PC-3 (cell line): Measurements from ENCODE around the gene TCF21. TPM values are rescaled to one million over a fixed set of nuclear protein-coding genes. Genes with fewer than 3 reads are reported as not detected.

Experiments
- ATAC-seq: fragments of 200-7000 bp; cut with Tn5 transposase; 2 replicates; pipeline ENCODE4 v1.9.1; 2020; ENCODE audit warnings: mild to moderate bottlenecking, moderate library complexity
- BruUV-seq: library from RNA; stranded (reverse); fragments of 400-500 nt; replicated peaks from 2 replicates; lab custom pipeline; 2021; lab: Mats Ljungman, UMichigan
- CTCF ChIA-PET: fragments of 300-600 bp; sonication (Branson Sonifier 250); formaldehyde crosslinking; loops from one replicate; lab custom pipeline; 2022; ENCODE audit warnings: antibody characterized with exemption; lab: Charles Lee
- POLR2A ChIA-PET: fragments of 300-600 bp; sonication (Branson Sonifier 250); formaldehyde crosslinking; loops from one replicate; lab custom pipeline; 2022; ENCODE audit warnings: antibody characterized with exemption; ENCODE audit not compliant: unreplicated experiment; lab: Charles Lee
- DNase-seq: peaks from one replicate; pipeline ENCODE4 v3.0.0-alpha.2; 2015
- H2AFZ ChIP-seq: fragments of 300-600 bp; sonication (generic); 2 replicates; pipeline ENCODE4 v1.6.0; 2016; ENCODE audit warnings: antibody characterized with exemption, low read length
- H3F3A ChIP-seq: fragments of 300-600 bp; sonication (generic); one replicate; pipeline ENCODE4 v1.6.0; 2017; ENCODE audit warnings: antibody characterized with exemption, low read length, control low read depth, mild to moderate bottlenecking; ENCODE audit not compliant: unreplicated experiment
- H3K27ac ChIP-seq: fragments of 300-600 bp; sonication (generic); 2 replicates; pipeline ENCODE4 v1.5.1; 2016; ENCODE audit warnings: mild to moderate bottlenecking, low read length
- H3K27me3 ChIP-seq: fragments of 300-600 bp; sonication (generic); 2 replicates; pipeline ENCODE4 v1.6.1; 2016; ENCODE audit warnings: low read length, mixed read lengths
- H3K36me3 ChIP-seq: fragments of 300-600 bp; sonication (generic); 2 replicates; pipeline ENCODE4 v1.6.1; 2016; ENCODE audit warnings: low read depth, mixed run types, low read length, mixed read lengths
- H3K4me1 ChIP-seq: fragments of 300-600 bp; sonication (generic); 2 replicates; pipeline ENCODE4 v1.5.1; 2016; ENCODE audit warnings: low read length; ENCODE audit not compliant: insufficient read depth
- H3K4me2 ChIP-seq: fragments of 300-600 bp; sonication (generic); 2 replicates; pipeline ENCODE4 v1.6.0; 2016; ENCODE audit warnings: low read length
- H3K4me3 ChIP-seq: fragments of 300-600 bp; sonication (generic); 2 replicates; pipeline ENCODE4 v1.5.1; 2016; ENCODE audit warnings: mild to moderate bottlenecking, low read length, mixed read lengths
- H3K79me2 ChIP-seq: fragments of 300-600 bp; sonication (generic); 2 replicates; pipeline ENCODE4 v1.6.1; 2017; ENCODE audit warnings: low read length, mixed read lengths
- H3K9ac ChIP-seq: fragments of 300-600 bp; sonication (generic); 2 replicates; pipeline ENCODE4 v1.6.0; 2016; ENCODE audit warnings: mild to moderate bottlenecking, low read length
- H3K9me2 ChIP-seq: fragments of 300-600 bp; sonication (generic); replicated peaks from 2 replicates; pipeline ENCODE4 v1.6.1; 2016; ENCODE audit warnings: mixed run types, low read length, mixed read lengths
- H3K9me3 ChIP-seq: fragments of 300-600 bp; sonication (generic); 2 replicates; pipeline ENCODE4 v1.6.1; 2016; ENCODE audit warnings: low read length, mixed read lengths
- H4K20me1 ChIP-seq: fragments of 300-600 bp; sonication (generic); 2 replicates; pipeline ENCODE4 v1.6.1; 2016; ENCODE audit warnings: low read length, mixed read lengths
- CTCF ChIP-seq: fragments of 300-600 bp; sonication (generic); conservative IDR thresholded peaks from 2 replicates; pipeline ENCODE4 v1.5.1; 2017; ENCODE audit warnings: antibody characterized with exemption, low read depth, mild to moderate bottlenecking, low read length
- EZH2 ChIP-seq: fragments of 300-600 bp; sonication (generic); IDR thresholded peaks from one replicate; pipeline ENCODE4 v1.6.1; 2017; ENCODE audit warnings: antibody characterized with exemption, mild to moderate bottlenecking, low read length; ENCODE audit not compliant: unreplicated experiment
- EZH2phosphoT487 ChIP-seq: fragments of 300-600 bp; sonication (generic); IDR thresholded peaks from 2 replicates; pipeline ENCODE4 v1.6.1; 2018; ENCODE audit warnings: mild to moderate bottlenecking, antibody characterized with exemption, low read length, borderline replicate concordance
- intact Hi-C: fragments of 100-400 bp; cut with micrococcal nuclease; formaldehyde crosslinking; loops from 2 replicates; pipeline ENCODE4 v1.9.0; 2023
- total RNA-seq: library from RNA; depleted of rRNA; stranded (reverse); fragments of >200 nt; gene quantifications from 2 replicates; pipeline ENCODE4 v1.2.3, GENCODE V29; 2014

Gene TCF21
- total RNA-seq, 1 experiment from 2014 or later: not detected

GRCh38 chr6:133880006-133880405 is 8.9 kb upstream of the TCF21 start:
- Histone ChIP-seq H3K9ac (no peak overlapping the region), H3K4me1 (no peaks in the 10 kb centered on the region), H2AFZ (no peak overlapping the region), H3K9me2 (no peaks in the 10 kb centered on the region), H3K79me2 (no peaks in the 10 kb centered on the region), H3K36me3 (no peaks in the 10 kb centered on the region), H3K27ac (no peak overlapping the region), H4K20me1 (no peaks in the 10 kb centered on the region), H3K4me3 (no peak overlapping the region), H3F3A (no peaks in the 10 kb centered on the region), H3K9me3 (no peaks in the 10 kb centered on the region), H3K27me3 (peaks cover 18% of the 10 kb centered on the region; the same call in 1 of the 2 replicates), H3K4me2 (no peak overlapping the region)
- intact Hi-C loops: no loop called here
- DNase-seq (no peak), ATAC-seq (no peak)
- ChIA-PET POLR2A (no interaction called here), CTCF (no interaction called here)
- TF ChIP-seq EZH2phosphoT487 (no peak), CTCF (no peak), EZH2 (no peak)
- BruUV-seq: no TSS peak

GRCh38 chr6:133880896-133881295 is 8.0 kb upstream of the TCF21 start:
- Histone ChIP-seq H3K9me2 (no peaks in the 10 kb centered on the region), H3F3A (no peaks in the 10 kb centered on the region), H3K27me3 (peaks cover 21% of the 10 kb centered on the region; the same call in 1 of the 2 replicates), H3K4me3 (no peak overlapping the region), H3K9ac (no peak overlapping the region), H3K9me3 (no peaks in the 10 kb centered on the region), H4K20me1 (no peaks in the 10 kb centered on the region), H3K36me3 (no peaks in the 10 kb centered on the region), H2AFZ (no peak overlapping the region), H3K4me2 (no peak overlapping the region), H3K27ac (no peak overlapping the region), H3K4me1 (no peaks in the 10 kb centered on the region), H3K79me2 (no peaks in the 10 kb centered on the region)
- POLR2A ChIA-PET: no interaction called here
- TF ChIP-seq CTCF (no peak), EZH2phosphoT487 (no peak), EZH2 (no peak)
- DNase-seq: no peak
- ATAC-seq: no peak
- CTCF ChIA-PET: no interaction called here
- intact Hi-C loops: no loop called here
- no TSS peak for BruUV-seq

- ATAC-seq (no peak), DNase-seq (no peak)
- intact Hi-C loops: no loop called here
- no peaks in the 10 kb centered on the region for H3K4me1 ChIP-seq
- H3K27me3 ChIP-seq: peaks cover 27% of the 10 kb centered on the region
- H3K4me3 ChIP-seq: no peak overlapping the region
- ChIA-PET POLR2A (no interaction called here), CTCF (no interaction called here)
- H3K4me2 ChIP-seq: no peak overlapping the region
- no peaks in the 10 kb centered on the region for H3K79me2 ChIP-seq
- H2AFZ ChIP-seq: no peak overlapping the region
- no peak overlapping the region for H3K27ac ChIP-seq
- TF ChIP-seq EZH2phosphoT487 (no peak), CTCF (no peak), EZH2 (no peak)
- no peak overlapping the region for H3K9ac ChIP-seq
- BruUV-seq: no TSS peak
- H3K36me3 ChIP-seq: no peaks in the 10 kb centered on the region
- H3K9me3 ChIP-seq: no peaks in the 10 kb centered on the region
- no peaks in the 10 kb centered on the region for H3F3A ChIP-seq
- no peaks in the 10 kb centered on the region for H4K20me1 ChIP-seq
- H3K9me2 ChIP-seq: no peaks in the 10 kb centered on the region
These were observed 2.7 kb upstream of the TCF21 start for GRCh38 chr6:133886104-133886775.
